Natural killer cell (primary cell): ENCODE results near the gene XAB2. TPM values are rescaled to one million over a fixed set of nuclear protein-coding genes. Genes with fewer than 3 reads are reported as not detected.

Source experiments
- ATAC-seq, 3 donors: fragments of 150-1000 bp in 2 of 3; fragments of 200-7000 bp in 1 of 3; cut with Tn5 transposase; 1 replicate in 1 of 3; 2 replicates in 2 of 3; pipeline ENCODE4 v1.10.0; 2021; ENCODE audit warnings: mild to moderate bottlenecking in 2 of 3, moderate library complexity in 2 of 3
- DNase-seq, 2 donors: peaks; one replicate each; pipeline versions ENCODE4 v3.0.0 to v3.0.0-alpha.2; 2013 to 2021; ENCODE audit warnings: mixed read lengths in 1 of 2
- H3K27ac ChIP-seq: one replicate; pipeline ENCODE4 v1.5.1; 2013; ENCODE audit warnings: mild to moderate bottlenecking, low read length
- H3K27me3 ChIP-seq: one replicate; pipeline ENCODE4 v1.6.1; 2013; ENCODE audit warnings: low read length; ENCODE audit not compliant: control insufficient read depth, insufficient read depth
- H3K36me3 ChIP-seq: one replicate; pipeline ENCODE4 v1.6.1; 2013; ENCODE audit warnings: low read length; ENCODE audit not compliant: control insufficient read depth, insufficient read depth
- H3K4me1 ChIP-seq: one replicate; pipeline ENCODE4 v1.6.1; 2013; ENCODE audit warnings: low read length; ENCODE audit not compliant: control insufficient read depth, insufficient read depth
- H3K4me3 ChIP-seq: one replicate; pipeline ENCODE4 v1.5.1; 2013; ENCODE audit warnings: low read length
- H3K9me3 ChIP-seq: one replicate; pipeline ENCODE4 v1.6.1; 2013; ENCODE audit warnings: low read length; ENCODE audit not compliant: control insufficient read depth, insufficient read depth
- H3K27ac Mint-ChIP-seq, 2 donors: one replicate each; pipeline ENCODE4 v1.8.0; 2022; ENCODE audit warnings: mild to moderate bottlenecking in 2 of 2, mixed read lengths in 2 of 2, moderate library complexity in 1 of 2
- H3K27me3 Mint-ChIP-seq, 2 donors: one replicate each; pipeline ENCODE4 v1.8.0; 2022; ENCODE audit warnings: low read depth in 2 of 2, mixed read lengths in 2 of 2
- H3K36me3 Mint-ChIP-seq: one replicate; pipeline ENCODE4 v1.8.0; 2022; ENCODE audit warnings: mixed read lengths
- H3K4me1 Mint-ChIP-seq, 2 donors: one replicate each; pipeline ENCODE4 v1.8.0; 2022; ENCODE audit warnings: mixed read lengths in 2 of 2
- H3K4me3 Mint-ChIP-seq: one replicate; pipeline ENCODE4 v1.8.0; 2022; ENCODE audit warnings: mild to moderate bottlenecking, moderate library complexity, mixed read lengths
- H3K9me3 Mint-ChIP-seq, 2 donors: one replicate each; pipeline ENCODE4 v1.8.0; 2022; ENCODE audit warnings: mixed read lengths in 2 of 2
- WGBS: methylation state at CpG from one replicate; pipeline ENCODE4 v1.1.7; 2013; ENCODE audit warnings: missing lambda C conversion rate; ENCODE audit not compliant: insufficient coverage; 5-methylcytosine and 5-hydroxymethylcytosine counted together
- intact Hi-C: fragments of 100-400 bp; cut with micrococcal nuclease; formaldehyde crosslinking; loops from one replicate; pipeline ENCODE4 v1.14.2; 2022
- total RNA-seq, 4 donors: library from RNA; stranded (reverse); fragments of 120-200 nt in 1 of 4; gene quantifications; one replicate each; pipeline versions ENCODE4 v1.2.3 to v1.2.4, GENCODE V29; 2013 to 2022
- TF ChIP-seq, protein P1 (sequence below): fragments of 200-600 bp; IDR thresholded peaks from one replicate; pipeline ENCODE4 v1.8.0; 2022; ENCODE audit warnings: antibody characterized with exemption

Gene XAB2
- total RNA-seq, result 10 to 100 TPM; 60.2 to 70.8 (median 67.7) TPM
- 37.0 TPM for total RNA-seq (2013)

DNA sequence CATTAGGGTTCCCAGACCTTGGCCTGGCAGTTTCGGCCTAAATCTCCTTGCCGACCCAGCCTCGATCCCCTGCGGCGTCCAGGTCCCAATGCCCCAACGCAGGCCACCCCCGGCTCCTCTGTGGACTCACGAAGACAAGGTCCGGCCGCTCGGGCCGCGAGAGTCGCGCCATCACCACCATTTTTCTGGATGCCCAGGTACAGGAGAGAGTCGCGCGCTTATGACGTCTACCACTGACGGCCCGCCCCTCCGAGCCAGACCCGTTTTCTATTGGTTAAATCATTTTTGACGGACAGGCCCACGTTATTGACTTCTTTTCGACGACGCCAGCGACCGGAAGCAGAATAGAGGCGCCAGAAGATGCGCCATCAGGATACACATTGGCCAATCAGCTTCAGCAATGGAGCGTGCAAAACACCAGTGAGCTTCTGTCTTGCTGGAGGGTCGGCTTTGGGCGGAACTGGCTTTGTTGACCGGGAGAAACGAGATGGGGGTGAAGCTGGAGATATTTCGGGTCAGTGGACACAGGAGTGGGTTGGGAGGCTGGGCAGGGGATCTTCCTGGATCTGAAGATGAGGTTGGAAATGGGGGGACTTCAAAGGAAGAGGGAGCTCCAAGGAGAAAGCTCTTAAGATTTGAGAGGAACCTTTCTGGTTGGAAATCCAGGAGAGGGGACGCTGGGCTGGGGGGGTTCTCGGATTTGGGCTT, at the start of gene XAB2, which contains the start of gene PET100:
XAB2 (minus strand) TSS at position 199 of the 708 bp plus-strand sequence; CDS start at position 181, 18 bp downstream.
PET100 (plus strand) TSS at position 447 of the 708 bp plus-strand sequence; CDS start at position 488, 41 bp downstream.
- no peaks in the 10 kb centered on the region for H3K27me3 ChIP-seq
- H3K4me3 ChIP-seq, result peak within 1 kb of the TSS; percentile 90
- H3K27ac ChIP-seq, result peak within 1 kb of the TSS; percentile 87
- ATAC-seq (peak; percentile 96), DNase-seq (peak; percentile 94 to 98)
- Mint-ChIP-seq H3K27me3 (no peaks in the 10 kb centered on the region), H3K4me3 (peak within 1 kb of the TSS; percentile 100), H3K9me3 (no peaks in the 10 kb centered on the region), H3K36me3 (no peaks in the 10 kb centered on the region), H3K4me1 (peaks cover 29 to 58% of the 10 kb centered on the region in 2 donors), H3K27ac (peak within 1 kb of the TSS; percentile 99)
- WGBS, result under 1% methylated on average over 40 of the region's 40 CpGs
- no peaks in the 10 kb centered on the region for H3K9me3 ChIP-seq
- TF ChIP-seq, protein P1, sequence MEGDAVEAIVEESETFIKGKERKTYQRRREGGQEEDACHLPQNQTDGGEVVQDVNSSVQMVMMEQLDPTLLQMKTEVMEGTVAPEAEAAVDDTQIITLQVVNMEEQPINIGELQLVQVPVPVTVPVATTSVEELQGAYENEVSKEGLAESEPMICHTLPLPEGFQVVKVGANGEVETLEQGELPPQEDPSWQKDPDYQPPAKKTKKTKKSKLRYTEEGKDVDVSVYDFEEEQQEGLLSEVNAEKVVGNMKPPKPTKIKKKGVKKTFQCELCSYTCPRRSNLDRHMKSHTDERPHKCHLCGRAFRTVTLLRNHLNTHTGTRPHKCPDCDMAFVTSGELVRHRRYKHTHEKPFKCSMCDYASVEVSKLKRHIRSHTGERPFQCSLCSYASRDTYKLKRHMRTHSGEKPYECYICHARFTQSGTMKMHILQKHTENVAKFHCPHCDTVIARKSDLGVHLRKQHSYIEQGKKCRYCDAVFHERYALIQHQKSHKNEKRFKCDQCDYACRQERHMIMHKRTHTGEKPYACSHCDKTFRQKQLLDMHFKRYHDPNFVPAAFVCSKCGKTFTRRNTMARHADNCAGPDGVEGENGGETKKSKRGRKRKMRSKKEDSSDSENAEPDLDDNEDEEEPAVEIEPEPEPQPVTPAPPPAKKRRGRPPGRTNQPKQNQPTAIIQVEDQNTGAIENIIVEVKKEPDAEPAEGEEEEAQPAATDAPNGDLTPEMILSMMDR, result no peak
- peaks cover 30% of the 10 kb centered on the region for H3K4me1 ChIP-seq
- peaks cover 18% of the 10 kb centered on the region for H3K36me3 ChIP-seq
- intact Hi-C loops, result loop anchor here (10.0 kb wide), 1 partner anchor 55 kb away; the partner anchor contains the start of gene TRAPPC5

- Histone ChIP-seq H3K9me3 (peaks cover 2% of the 10 kb centered on the region), H3K27me3 (no peaks in the 10 kb centered on the region), H3K4me3 (no peak overlapping the region), H3K4me1 (peaks cover 52% of the 10 kb centered on the region), H3K36me3 (peaks cover 5% of the 10 kb centered on the region), H3K27ac (no peak overlapping the region)
- intact Hi-C loops, result loop anchor here (10.0 kb wide), 1 partner anchor 323 kb away; no protein-coding TSS in a partner anchor
- WGBS, result 44% methylated on average over 12 of the region's 12 CpGs
- H3K27ac Mint-ChIP-seq, result peak overlapping the region in 1 of 2 donors; percentile 59
- no peaks in the 10 kb centered on the region for H3K36me3 Mint-ChIP-seq
- no peak for DNase-seq
- H3K27me3 Mint-ChIP-seq, result peaks cover 13 to 23% of the 10 kb centered on the region in 2 donors
- TF ChIP-seq, protein P1, result no peak
- peaks cover 13 to 43% of the 10 kb centered on the region in 2 donors for H3K4me1 Mint-ChIP-seq
- no peaks in the 10 kb centered on the region for H3K9me3 Mint-ChIP-seq
- H3K4me3 Mint-ChIP-seq, result peak overlapping the region; percentile 35
- ATAC-seq, result peak in 1 of 3 donors; percentile 20
These were observed 48.4 kb upstream of the XAB2 start for GRCh38 chr19:7677669-7678311.

DNA sequence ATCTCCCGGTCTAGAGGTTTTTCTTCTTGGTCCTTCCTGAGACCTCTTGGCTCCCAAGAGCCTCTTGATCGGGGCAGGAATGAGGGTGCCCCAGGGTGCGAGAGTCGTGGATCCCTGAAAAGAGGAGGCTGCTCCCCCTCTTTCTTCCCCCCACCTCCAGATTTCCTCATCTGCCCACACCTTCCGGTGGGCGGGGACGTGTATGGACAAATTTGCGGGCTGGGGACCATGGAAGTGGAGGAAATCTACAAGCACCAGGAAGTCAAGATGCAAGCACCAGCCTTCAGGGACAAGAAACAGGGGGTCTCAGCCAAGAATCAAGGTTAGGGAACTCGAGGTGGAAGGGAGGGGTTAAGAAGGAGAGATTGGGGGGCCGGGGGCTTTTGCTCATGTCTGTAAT, 47.5 kb upstream of the XAB2 start, which contains the start of gene MCEMP1:
MCEMP1 (plus strand) TSS at position 237 of the 400 bp plus-strand sequence; CDS start at position 268, 31 bp downstream.
- Mint-ChIP-seq H3K9me3 (no peaks in the 10 kb centered on the region), H3K4me3 (no peak within 1 kb of the TSS), H3K27me3 (peaks cover 14 to 23% of the 10 kb centered on the region in 2 donors), H3K36me3 (no peaks in the 10 kb centered on the region), H3K27ac (peak within 1 kb of the TSS in 1 of 2 donors; percentile 59), H3K4me1 (peaks cover 6 to 34% of the 10 kb centered on the region in 2 donors)
- whole genome bisulfite sequencing, result 6% methylated on average over 10 of the region's 10 CpGs
- no peak for ATAC-seq
- Histone ChIP-seq H3K27me3 (no peaks in the 10 kb centered on the region), H3K4me1 (peaks cover 45% of the 10 kb centered on the region), H3K27ac (no peak within 1 kb of the TSS), H3K4me3 (no peak within 1 kb of the TSS), H3K9me3 (peaks cover 2% of the 10 kb centered on the region), H3K36me3 (no peaks in the 10 kb centered on the region)
- TF ChIP-seq, protein P1, result no peak
- intact Hi-C loops, result loop anchor here (10.0 kb wide), 1 partner anchor 322 kb away; no protein-coding TSS in a partner anchor
- DNase-seq, result no peak
